ENCODE measurements around the gene POLA1.
"Not testable (repeated sequence)": the region's sequence is repeated elsewhere in the genome, so short reads cannot be mapped to it uniquely, and the experiment has no call there.

The POLA1 gene

GRCh38 chrX:24693453-24694202 lies at the start of gene POLA1:
TSS of gene POLA1 (plus strand) at chrX:24693918. CDS start at chrX:24693962, 44 bp downstream.
- Mint-ChIP-seq H3K36me3 (ENCODE audit: low read depth) (peaks cover 18% of the 10 kb centered on the region), H3K4me1 (peaks cover 29% of the 10 kb centered on the region), H3K9me3 (no peaks in the 10 kb centered on the region), H3K4me3 (peak within 1 kb of the TSS; percentile 85), H3K27ac (peak within 1 kb of the TSS; percentile 85), H3K27me3 (peaks cover 1% of the 10 kb centered on the region)
- DNase-seq = peak; percentile 82
- ATAC-seq = peak; percentile 98

GRCh38 chrX:24646006-24646405 lies 47.7 kb upstream of the POLA1 start:
- ATAC-seq (no peak), DNase-seq (no peak)
- Mint-ChIP-seq H3K4me1 (peaks cover 15% of the 10 kb centered on the region), H3K9me3 (no peaks in the 10 kb centered on the region), H3K36me3 (ENCODE audit: low read depth) (no peaks in the 10 kb centered on the region), H3K4me3 (peak overlapping the region; percentile 47), H3K27ac (no peak overlapping the region), H3K27me3 (peaks cover 19% of the 10 kb centered on the region)

GRCh38 chrX:24646745-24647182 lies 47.0 kb upstream of the POLA1 start:
- Mint-ChIP-seq H3K9me3 (no peaks in the 10 kb centered on the region), H3K36me3 (ENCODE audit: low read depth) (no peaks in the 10 kb centered on the region), H3K4me3 (peak overlapping the region; percentile 67), H3K27me3 (peaks cover 19% of the 10 kb centered on the region), H3K27ac (no peak overlapping the region), H3K4me1 (peaks cover 15% of the 10 kb centered on the region)
- DNase-seq = no peak
- peak; percentile 16 for ATAC-seq

- DNase-seq = peak; percentile 51
- Mint-ChIP-seq H3K4me3 (peak within 1 kb of the TSS; percentile 67), H3K4me1 (peaks cover 15% of the 10 kb centered on the region), H3K27me3 (peaks cover 19% of the 10 kb centered on the region), H3K9me3 (no peaks in the 10 kb centered on the region), H3K27ac (peak within 1 kb of the TSS; percentile 46), H3K36me3 (ENCODE audit: low read depth) (no peaks in the 10 kb centered on the region)
- peak; percentile 99 for ATAC-seq
Observed at GRCh38 chrX:24647257-24648058, 46.3 kb upstream of the POLA1 start, which contains the start of gene PCYT1B. TSS of gene PCYT1B (minus strand) at chrX:24647347. CDS start at chrX:24647105, 242 bp downstream.

GRCh38 chrX:24648495-24648894 lies 45.2 kb upstream of the POLA1 start:
- ATAC-seq (no peak), DNase-seq (no peak)
- Mint-ChIP-seq H3K27ac (no peak overlapping the region), H3K36me3 (ENCODE audit: low read depth) (no peaks in the 10 kb centered on the region), H3K4me3 (no peak overlapping the region), H3K9me3 (no peaks in the 10 kb centered on the region), H3K4me1 (peaks cover 15% of the 10 kb centered on the region), H3K27me3 (peaks cover 19% of the 10 kb centered on the region)

- Mint-ChIP-seq H3K36me3 (ENCODE audit: low read depth) (no peaks in the 10 kb centered on the region), H3K27me3 (peaks cover 11% of the 10 kb centered on the region), H3K4me1 (peaks cover 10% of the 10 kb centered on the region), H3K4me3 (no peak overlapping the region), H3K9me3 (no peaks in the 10 kb centered on the region), H3K27ac (no peak overlapping the region)
- no peak for DNase-seq
- no peak for ATAC-seq
Observed at GRCh38 chrX:24651783-24652182, 41.9 kb upstream of the POLA1 start.

- not testable (repeated sequence) for H3K9me3 Mint-ChIP-seq, H3K27me3 Mint-ChIP-seq
Observed at GRCh38 chrX:24655679-24656078, 38.0 kb upstream of the POLA1 start.

GRCh38 chrX:24657671-24658386 lies 35.9 kb upstream of the POLA1 start:
- Mint-ChIP-seq H3K4me3 (no peak overlapping the region), H3K9me3 (no peaks in the 10 kb centered on the region), H3K27ac (no peak overlapping the region), H3K36me3 (ENCODE audit: low read depth) (no peaks in the 10 kb centered on the region), H3K27me3 (peaks cover 3% of the 10 kb centered on the region), H3K4me1 (no peaks in the 10 kb centered on the region)
- DNase-seq (no peak), ATAC-seq (no peak)

More at GRCh38 chrX:24655679-24656078, 38.0 kb upstream of the POLA1 start:
- not testable (repeated sequence) for H3K27ac Mint-ChIP-seq; H3K4me3 Mint-ChIP-seq; H3K4me1 Mint-ChIP-seq; DNase-seq; ATAC-seq; H3K36me3 Mint-ChIP-seq (ENCODE audit: low read depth)

- H3K27ac Mint-ChIP-seq = no peak overlapping the region
- ATAC-seq (no peak), DNase-seq (no peak)
- no peaks in the 10 kb centered on the region for H3K4me1 Mint-ChIP-seq
- no peak overlapping the region for H3K4me3 Mint-ChIP-seq
- no peaks in the 10 kb centered on the region for H3K9me3 Mint-ChIP-seq
- peaks cover 3% of the 10 kb centered on the region for H3K27me3 Mint-ChIP-seq
- H3K36me3 Mint-ChIP-seq (ENCODE audit: low read depth) = no peaks in the 10 kb centered on the region
Observed at GRCh38 chrX:24658421-24658820, 35.3 kb upstream of the POLA1 start.

GRCh38 chrX:24659106-24659505 lies 34.6 kb upstream of the POLA1 start:
- H3K9me3 Mint-ChIP-seq = no peaks in the 10 kb centered on the region
- no peak overlapping the region for H3K4me3 Mint-ChIP-seq
- ATAC-seq (no peak), DNase-seq (no peak)
- H3K27me3 Mint-ChIP-seq = peaks cover 3% of the 10 kb centered on the region
- H3K27ac Mint-ChIP-seq = no peak overlapping the region
- H3K36me3 Mint-ChIP-seq (ENCODE audit: low read depth) = no peaks in the 10 kb centered on the region
- H3K4me1 Mint-ChIP-seq = no peaks in the 10 kb centered on the region

- Mint-ChIP-seq H3K27ac (no peak overlapping the region), H3K9me3 (no peaks in the 10 kb centered on the region), H3K36me3 (ENCODE audit: low read depth) (no peaks in the 10 kb centered on the region), H3K4me3 (no peak overlapping the region), H3K4me1 (no peaks in the 10 kb centered on the region), H3K27me3 (peaks cover 3% of the 10 kb centered on the region)
- DNase-seq (no peak), ATAC-seq (no peak)
Observed at GRCh38 chrX:24659646-24660045, 34.1 kb upstream of the POLA1 start.

GRCh38 chrX:24661292-24661691 lies 32.4 kb upstream of the POLA1 start:
- H3K36me3 Mint-ChIP-seq (ENCODE audit: low read depth) = no peaks in the 10 kb centered on the region
- no peak overlapping the region for H3K27ac Mint-ChIP-seq
- H3K9me3 Mint-ChIP-seq = no peaks in the 10 kb centered on the region
- peaks cover 3% of the 10 kb centered on the region for H3K27me3 Mint-ChIP-seq
- DNase-seq = no peak
- H3K4me1 Mint-ChIP-seq = no peaks in the 10 kb centered on the region
- ATAC-seq = no peak
- no peak overlapping the region for H3K4me3 Mint-ChIP-seq

GRCh38 chrX:24662352-24662751 lies 31.4 kb upstream of the POLA1 start:
- peaks cover 5% of the 10 kb centered on the region for H3K27me3 Mint-ChIP-seq
- no peak overlapping the region for H3K4me3 Mint-ChIP-seq
- no peak overlapping the region for H3K27ac Mint-ChIP-seq
- DNase-seq = no peak
- H3K36me3 Mint-ChIP-seq (ENCODE audit: low read depth) = no peaks in the 10 kb centered on the region
- H3K4me1 Mint-ChIP-seq = no peaks in the 10 kb centered on the region
- no peak for ATAC-seq
- no peaks in the 10 kb centered on the region for H3K9me3 Mint-ChIP-seq

GRCh38 chrX:24668111-24668510 lies 25.6 kb upstream of the POLA1 start:
- no peak for ATAC-seq
- Mint-ChIP-seq H3K36me3 (ENCODE audit: low read depth) (no peaks in the 10 kb centered on the region), H3K9me3 (no peaks in the 10 kb centered on the region), H3K27ac (no peak overlapping the region), H3K4me1 (no peaks in the 10 kb centered on the region), H3K27me3 (peaks cover 5% of the 10 kb centered on the region), H3K4me3 (no peak overlapping the region)
- no peak for DNase-seq
